Liver (tissue), 3 donors: ENCODE measurements around the gene WNK1.

Source experiments
- CTCF ChIP-seq: fragments of 150-350 bp; IDR thresholded peaks from 2 replicates; pipeline ENCODE4 v1.5.1; 2017; ENCODE audit warnings: improper control_type of control experiment, low read depth, low read length; ENCODE audit not compliant: missing input control
- EGR1 ChIP-seq, 2 donors: IDR thresholded peaks; 2 replicates each; pipeline ENCODE4 v1.6.1; 2016 to 2018; ENCODE audit warnings: antibody characterized with exemption in 2 of 2, low read depth in 2 of 2
- FOXA1 ChIP-seq: IDR thresholded peaks from 2 replicates; pipeline ENCODE4 v1.6.1; 2016; ENCODE audit warnings: antibody characterized with exemption
- GABPA ChIP-seq, 2 donors: IDR thresholded peaks in 1 of 2; conservative IDR thresholded peaks in 1 of 2; 2 replicates each; pipeline ENCODE4 v1.6.1; 2016; ENCODE audit warnings: antibody characterized with exemption in 2 of 2, mild to moderate bottlenecking in 1 of 2, moderate library complexity in 1 of 2
- JUND ChIP-seq, 2 donors: IDR thresholded peaks; 2 replicates each; pipeline ENCODE4 v1.6.1; 2016; ENCODE audit warnings: antibody characterized with exemption in 2 of 2
- NR2F2 ChIP-seq: IDR thresholded peaks from 2 replicates; pipeline ENCODE4 v1.6.1; 2016; ENCODE audit warnings: antibody characterized with exemption
- RAD21 ChIP-seq, 2 donors: IDR thresholded peaks; 2 replicates each; pipeline ENCODE4 v1.6.1; 2016; ENCODE audit warnings: antibody characterized with exemption in 2 of 2, mild to moderate bottlenecking in 2 of 2
- REST ChIP-seq: IDR thresholded peaks from 2 replicates; pipeline ENCODE4 v1.6.1; 2016; ENCODE audit warnings: antibody characterized with exemption, mild to moderate bottlenecking
- RXRA ChIP-seq, 2 donors: IDR thresholded peaks; 2 replicates each; pipeline ENCODE4 v1.6.1; 2017 to 2018; ENCODE audit warnings: antibody characterized with exemption in 2 of 2, mild to moderate bottlenecking in 1 of 2
- SP1 ChIP-seq: IDR thresholded peaks from 2 replicates; pipeline ENCODE4 v1.6.1; 2018; ENCODE audit warnings: antibody characterized with exemption, mild to moderate bottlenecking
- YY1 ChIP-seq: IDR thresholded peaks from 2 replicates; pipeline ENCODE4 v1.6.1; 2016; ENCODE audit warnings: antibody characterized with exemption, mild to moderate bottlenecking
- ZBTB33 ChIP-seq: IDR thresholded peaks from 2 replicates; pipeline ENCODE4 v1.6.1; 2016; ENCODE audit warnings: antibody characterized with exemption
- donor health status: healthy.
- donor health status: healthy.

- TF ChIP-seq CTCF (no peak), REST (no peak), RAD21 (IDR thresholded peaks at IDR 0.05) (no peak), SP1 (no peak), JUND (IDR thresholded peaks at IDR 0.05) (no peak), GABPA (IDR thresholded peaks at IDR 0.05 in 1 of 2, conservative IDR thresholded peaks at IDR 0.05 in 1 of 2) (no peak), ZBTB33 (no peak), RXRA (IDR thresholded peaks at IDR 0.05) (no peak), NR2F2 (no peak), FOXA1 (no peak), YY1 (no peak), EGR1 (IDR thresholded peaks at IDR 0.05; ENCODE audit: low read depth in 2 of 2) (no peak)
Measured at GRCh38 chr12:857611-858010, 105.2 kb downstream of the WNK1 start.
